HCT116 (cell line): ENCODE data around the gene PHF21A. TPM values are rescaled to one million over a fixed set of nuclear protein-coding genes. Genes with fewer than 3 reads are reported as not detected.

Source experiments
- ATAC-seq: fragments of 200-7000 bp; cut with Tn5 transposase; 2 replicates; pipeline ENCODE4 v1.9.1; 2020; ENCODE audit warnings: mild to moderate bottlenecking, moderate library complexity
- BruUV-seq: library from RNA; stranded (reverse); fragments of 400-500 nt; replicated peaks from 2 replicates; lab custom pipeline; 2021; lab: Mats Ljungman, UMichigan
- CTCF ChIA-PET: fragments of 300-600 bp; sonication (Branson Sonifier 250); formaldehyde crosslinking; loops from one replicate; lab custom pipeline; 2021; ENCODE audit warnings: antibody characterized with exemption; lab: Charles Lee
- POLR2A ChIA-PET: fragments of 300-600, 350-600 bp; sonication (Branson Sonifier 250); formaldehyde crosslinking; loops from one replicate; lab custom pipeline; 2021; ENCODE audit warnings: antibody characterized with exemption; lab: Charles Lee
- RAD21 ChIA-PET, 2 experiments: fragments of 300-600 bp; sonication (Branson Sonifier 250); formaldehyde crosslinking; loops; one replicate each; lab custom pipeline; 2023; ENCODE audit warnings: low total read pairs in 2 of 2; ENCODE audit not compliant: uncharacterized antibody in 2 of 2, unreplicated experiment in 2 of 2, low non-redundant PET in 1 of 2; lab: Charles Lee
- DNase-seq: peaks from one replicate; pipeline ENCODE4 v3.0.0-alpha.2; 2010; ENCODE audit warnings: low read depth, low spot score
- H2AFZ ChIP-seq: fragments of 200-600 bp; shearing (Covaris generic), sonication (generic); 2 replicates; pipeline ENCODE4 v1.6.1; 2017; ENCODE audit warnings: low read depth, mixed run types, mixed read lengths, antibody characterized with exemption, low read length; ENCODE audit not compliant: poor library complexity, severe bottlenecking
- H3K27ac ChIP-seq: 2 replicates; pipeline ENCODE4 v1.5.1; 2012; ENCODE audit warnings: low read depth, low read length
- H3K27me3 ChIP-seq: fragments of 200-600 bp; sonication (generic); 2 replicates; pipeline ENCODE4 v1.6.1; 2016; ENCODE audit warnings: mixed run types, low read length, mixed read lengths; ENCODE audit not compliant: insufficient read depth
- H3K36me3 ChIP-seq, 2 experiments: fragments of 200-500 bp in 1 of 2; fragments of 200-600 bp in 1 of 2; sonication (Bioruptor generic) in 1 of 2; sonication (generic) in 1 of 2; 2 replicates each; pipeline versions ENCODE4 v1.5.1 to v1.6.1; 2014 to 2016; ENCODE audit warnings: low read length in 2 of 2, inconsistent platforms in 1 of 2, mixed read lengths in 1 of 2, mixed run types in 1 of 2; ENCODE audit not compliant: insufficient read depth in 2 of 2, control insufficient read depth in 1 of 2
- H3K4me1 ChIP-seq, 2 experiments: fragments of 200-600 bp in 1 of 2; sonication (generic) in 1 of 2; 2 replicates each; pipeline versions ENCODE4 v1.5.1 to v1.6.1; 2012 to 2017; ENCODE audit warnings: low read length in 2 of 2, inconsistent platforms in 1 of 2, mild to moderate bottlenecking in 1 of 2, mixed read lengths in 1 of 2, mixed run types in 1 of 2, moderate library complexity in 1 of 2; ENCODE audit not compliant: insufficient read depth in 2 of 2, control insufficient read depth in 1 of 2
- H3K4me2 ChIP-seq: fragments of 200-600 bp; sonication (generic); 2 replicates; pipeline ENCODE4 v1.6.1; 2017; ENCODE audit warnings: mixed run types, low read length, mixed read lengths
- H3K4me3 ChIP-seq, 2 experiments: fragments of 200-600 bp in 1 of 2; sonication (generic) in 1 of 2; replicated peaks in 1 of 2; 2 replicates each; pipeline ENCODE4 v1.5.1; 2011 to 2016; ENCODE audit warnings: low read length in 2 of 2, control low read depth in 1 of 2, low read depth in 1 of 2, mild to moderate bottlenecking in 1 of 2, mixed read lengths in 1 of 2, mixed run types in 1 of 2
- H3K79me2 ChIP-seq: fragments of 200-600 bp; sonication (generic); 2 replicates; pipeline ENCODE4 v1.6.1; 2017; ENCODE audit warnings: mild to moderate bottlenecking, mixed run types, low read length, moderate library complexity, mixed read lengths; ENCODE audit not compliant: insufficient read depth
- H3K9ac ChIP-seq: fragments of 200-600 bp; sonication (generic); 2 replicates; pipeline ENCODE4 v1.6.1; 2016; ENCODE audit warnings: low read length, mixed read lengths
- H3K9me2 ChIP-seq: fragments of 200-600 bp; sonication (generic), shearing (Covaris generic); 2 replicates; pipeline ENCODE4 v1.6.1; 2017; ENCODE audit warnings: mixed run types, mild to moderate bottlenecking, moderate library complexity; ENCODE audit not compliant: insufficient read depth
- H3K9me3 ChIP-seq, 2 experiments: fragments of 200-500 bp in 1 of 2; fragments of 200-600 bp in 1 of 2; sonication (Bioruptor generic) in 1 of 2; sonication (generic) in 1 of 2; 2 replicates each; pipeline ENCODE4 v1.6.1; 2014 to 2017; ENCODE audit warnings: low read length in 2 of 2, mixed read lengths in 2 of 2, inconsistent platforms in 1 of 2, low read depth in 1 of 2, mild to moderate bottlenecking in 1 of 2, mixed run types in 1 of 2, moderate library complexity in 1 of 2; ENCODE audit not compliant: control insufficient read depth in 1 of 2, insufficient read depth in 1 of 2
- H4K20me1 ChIP-seq: fragments of 200-600 bp; sonication (generic), shearing (Covaris generic); 2 replicates; pipeline ENCODE4 v1.6.1; 2017; ENCODE audit warnings: mixed run types, mild to moderate bottlenecking, moderate library complexity; ENCODE audit not compliant: insufficient read depth
- ATF3 ChIP-seq: IDR thresholded peaks from 2 replicates; pipeline ENCODE4 v1.6.1; 2012
- CBX3 ChIP-seq: IDR thresholded peaks from 2 replicates; pipeline ENCODE4 v1.6.1; 2012; ENCODE audit warnings: low read depth
- EGR1 ChIP-seq: IDR thresholded peaks from 2 replicates; pipeline ENCODE4 v1.6.1; 2012; ENCODE audit warnings: low read depth
- ELF1 ChIP-seq: IDR thresholded peaks from 2 replicates; pipeline ENCODE4 v1.6.1; 2012; ENCODE audit warnings: low read depth, borderline replicate concordance
- EZH2 ChIP-seq: fragments of 200-600 bp; sonication (generic); IDR thresholded peaks from 2 replicates; pipeline ENCODE4 v1.6.1; 2017; ENCODE audit warnings: antibody characterized with exemption, mixed run types
- EZH2phosphoT487 ChIP-seq: fragments of 200-600 bp; IDR thresholded peaks from 2 replicates; pipeline ENCODE4 v1.6.1; 2018; ENCODE audit warnings: antibody characterized with exemption, borderline replicate concordance
- JUND ChIP-seq: IDR thresholded peaks from 2 replicates; pipeline ENCODE4 v1.6.1; 2012
- POLR2AphosphoS5 ChIP-seq: IDR thresholded peaks from 2 replicates; pipeline ENCODE4 v1.6.1; 2011; ENCODE audit warnings: mild to moderate bottlenecking, low read depth, low read length, moderate library complexity
- RAD21 ChIP-seq: IDR thresholded peaks from 2 replicates; pipeline ENCODE4 v1.6.1; 2012; ENCODE audit warnings: low read depth, mild to moderate bottlenecking
- REST ChIP-seq: IDR thresholded peaks from 2 replicates; pipeline ENCODE4 v1.6.1; 2012; ENCODE audit warnings: low read depth
- SIN3A ChIP-seq: IDR thresholded peaks from 2 replicates; pipeline ENCODE4 v1.6.1; 2012; ENCODE audit warnings: low read depth
- TCF7L2 ChIP-seq: IDR thresholded peaks from 2 replicates; pipeline ENCODE4 v1.7.0; 2011; ENCODE audit warnings: borderline replicate concordance, inconsistent platforms; ENCODE audit not compliant: insufficient read depth, insufficient read length; ENCODE audit errors: extremely low read depth
- YY1 ChIP-seq: IDR thresholded peaks from 2 replicates; pipeline ENCODE4 v1.6.1; 2011; ENCODE audit warnings: low read length, low read depth, moderate library complexity, mild to moderate bottlenecking; ENCODE audit not compliant: insufficient replicate concordance; ENCODE audit errors: extremely low read depth
- intact Hi-C: fragments of 100-400 bp; cut with micrococcal nuclease; formaldehyde crosslinking; loops from 2 replicates; pipeline ENCODE4 v1.10.0; 2022
- total RNA-seq: library from RNA; stranded (reverse); gene quantifications from one replicate; pipeline ENCODE4 v1.2.1, GENCODE V29; 2021; ENCODE audit not compliant: unreplicated experiment
- TF ChIP-seq, protein P1 (sequence below): IDR thresholded peaks from 2 replicates; pipeline ENCODE4 v1.6.1; 2012

The PHF21A gene
- total RNA-seq, 1 experiment from 2014 or later: 27.0 TPM

- POLR2A ChIA-PET: no interaction called here
- no peaks in the 10 kb centered on the region for H3K9me2 ChIP-seq
- no peak overlapping the region for H2AFZ ChIP-seq
- intact Hi-C loops: no loop called here
- no peaks in the 10 kb centered on the region for H3K27me3 ChIP-seq
- no peaks in the 10 kb centered on the region for H4K20me1 ChIP-seq
- peaks cover 13% of the 10 kb centered on the region for H3K79me2 ChIP-seq
- peaks cover 0 to 8% of the 10 kb centered on the region in 2 experiments; a peak in 2 of 4 replicates for H3K4me1 ChIP-seq
- no peak for ATAC-seq
- no peak overlapping the region for H3K27ac ChIP-seq
- CTCF ChIA-PET: no interaction called here
- BruUV-seq: no TSS peak
- H3K9ac ChIP-seq: no peak overlapping the region
- no peak overlapping the region for H3K4me3 ChIP-seq
- DNase-seq: no peak
- no peak for TF ChIP-seq EZH2phosphoT487
- no peaks in the 10 kb centered on the region for H3K9me3 ChIP-seq
- no peak overlapping the region for H3K4me2 ChIP-seq
- H3K36me3 ChIP-seq: peaks cover 0 to 3% of the 10 kb centered on the region in 2 experiments; a peak in 2 of 4 replicates
- RAD21 ChIA-PET: no interaction called here
Measured at GRCh38 chr11:45913514-45913913, 207.7 kb downstream of the PHF21A start.

GRCh38 chr11:45910623-45911022 lies 210.6 kb downstream of the PHF21A start:
- Histone ChIP-seq H3K27me3 (no peaks in the 10 kb centered on the region), H3K27ac (no peak overlapping the region)
- CTCF ChIA-PET: no interaction called here
- no TSS peak for BruUV-seq
- TF ChIP-seq ATF3 (no peak), ELF1 (no peak), EGR1 (no peak), TCF7L2 (no peak), POLR2AphosphoS5 (no peak), YY1 (no peak), EZH2phosphoT487 (no peak), JUND (no peak), RAD21 (no peak), REST (no peak), EZH2 (no peak), CBX3 (no peak), SIN3A (no peak)
- TF ChIP-seq, protein P1, sequence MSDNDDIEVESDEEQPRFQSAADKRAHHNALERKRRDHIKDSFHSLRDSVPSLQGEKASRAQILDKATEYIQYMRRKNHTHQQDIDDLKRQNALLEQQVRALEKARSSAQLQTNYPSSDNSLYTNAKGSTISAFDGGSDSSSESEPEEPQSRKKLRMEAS: no peak
- TF ChIP-seq, all 23 proteins: peak for 0
- H3K36me3 ChIP-seq: peaks cover 0 to 3% of the 10 kb centered on the region in 2 experiments; a peak in 2 of 4 replicates
- ChIA-PET POLR2A (no interaction called here), RAD21 (no interaction called here)
- no peaks in the 10 kb centered on the region for H3K9me2 ChIP-seq
- no peak overlapping the region for H3K9ac ChIP-seq
- no peaks in the 10 kb centered on the region for H3K9me3 ChIP-seq
- H3K79me2 ChIP-seq: no peaks in the 10 kb centered on the region
- H4K20me1 ChIP-seq: no peaks in the 10 kb centered on the region
- H3K4me2 ChIP-seq: no peak overlapping the region
- no peaks in the 10 kb centered on the region for H3K4me1 ChIP-seq
- H3K4me3 ChIP-seq: no peak overlapping the region
- ATAC-seq: no peak
- H2AFZ ChIP-seq: no peak overlapping the region
- DNase-seq: no peak
- intact Hi-C loops: no loop called here
